Kidney (tissue), 14 donors: Measurements from ENCODE around the gene KIAA2012. TPM values are rescaled to one million over a fixed set of nuclear protein-coding genes. Genes with fewer than 3 reads are reported as not detected.

Experiments used
- DNase-seq, 5 donors: peaks; one replicate each; pipeline ENCODE4 v3.0.0-alpha.2; 2013 to 2020
- FAIRE-seq: peaks from 2 replicates; lab custom pipeline; 2012; peaks lifted over from hg19 to GRCh38; lab: Jason Lieb, UNC
- H3K27ac ChIP-seq, 2 donors: one replicate each; pipeline ENCODE4 v1.7.0; 2013; ENCODE audit warnings: low read depth in 2 of 2, low read length in 2 of 2, inconsistent platforms in 1 of 2
- H3K27me3 ChIP-seq: one replicate; pipeline ENCODE4 v1.7.1; 2013; ENCODE audit warnings: low read length, inconsistent platforms; ENCODE audit not compliant: control insufficient read depth, insufficient read depth
- H3K36me3 ChIP-seq, 3 donors: one replicate each; pipeline versions ENCODE4 v1.7.0 to v1.7.1; 2013; ENCODE audit warnings: low read length in 3 of 3, control low read depth in 1 of 3, inconsistent platforms in 1 of 3; ENCODE audit not compliant: insufficient read depth in 3 of 3, control insufficient read depth in 2 of 3
- H3K4me1 ChIP-seq, 3 donors: one replicate each; pipeline versions ENCODE4 v1.7.0 to v1.7.1; 2013; ENCODE audit warnings: low read length in 3 of 3, inconsistent platforms in 1 of 3, low read depth in 1 of 3; ENCODE audit not compliant: control insufficient read depth in 2 of 3, insufficient read depth in 2 of 3
- H3K4me3 ChIP-seq, 3 donors: one replicate each; pipeline versions ENCODE4 v1.7.0 to v1.8.1; 2013; ENCODE audit warnings: low read length in 3 of 3, control low read depth in 1 of 3, inconsistent platforms in 1 of 3
- H3K9ac ChIP-seq, 3 donors: one replicate each; pipeline versions ENCODE4 v1.7.0 to v1.7.1; 2013; ENCODE audit warnings: low read length in 3 of 3, control low read depth in 1 of 3, inconsistent platforms in 1 of 3
- H3K9me3 ChIP-seq, 3 donors: one replicate each; pipeline versions ENCODE4 v1.7.0 to v1.7.1; 2013; ENCODE audit warnings: low read length in 3 of 3, control low read depth in 1 of 3, inconsistent platforms in 1 of 3; ENCODE audit not compliant: control insufficient read depth in 2 of 3, insufficient read depth in 1 of 3
- intact Hi-C: fragments of 100-400 bp; cut with DNase I; formaldehyde crosslinking; loops from one replicate; pipeline ENCODE4 v1.11.1; 2022
- polyA plus RNA-seq: library from polyadenylated mRNA; stranded (reverse); fragments of 350-450 nt; fragmentation: Illumina TruSeq; extraction: RNeasy Lipid Tissue Mini Kit (QIAGEN cat#74804); gene quantifications from one replicate; pipeline ENCODE4 v1.2.3, GENCODE V29; 2014; ENCODE audit warnings: low read depth, low replicate concordance; ENCODE audit not compliant: insufficient read depth
- total RNA-seq: library from RNA; stranded (reverse); fragmentation: NEBNext Ultra II Directional; extraction: Animal tissue kit (Norgen Biotek cat#: 25700); gene quantifications from one replicate; pipeline ENCODE4 v1.2.1, GENCODE V29; 2021
- TF ChIP-seq, protein P1 (sequence below): IDR thresholded peaks from 3 replicates; pipeline ENCODE4 v1.5.1; 2012; ENCODE audit warnings: mild to moderate bottlenecking, moderate library complexity, borderline replicate concordance; ENCODE audit not compliant: insufficient read depth; ENCODE audit errors: extremely low read depth
- donor health status: control.
- donor health status: control.
- donor health status: control.
- donor health status: control.
- donor health status: control.
- donor health status: DM: yes; HTN: yes; CAD: no.
- donor health status: Normal renal cell carcinoma (clear cell type).

The KIAA2012 gene
- total and polyA plus RNA-seq, 2 donors from 2014 or later: not detected

DNA sequence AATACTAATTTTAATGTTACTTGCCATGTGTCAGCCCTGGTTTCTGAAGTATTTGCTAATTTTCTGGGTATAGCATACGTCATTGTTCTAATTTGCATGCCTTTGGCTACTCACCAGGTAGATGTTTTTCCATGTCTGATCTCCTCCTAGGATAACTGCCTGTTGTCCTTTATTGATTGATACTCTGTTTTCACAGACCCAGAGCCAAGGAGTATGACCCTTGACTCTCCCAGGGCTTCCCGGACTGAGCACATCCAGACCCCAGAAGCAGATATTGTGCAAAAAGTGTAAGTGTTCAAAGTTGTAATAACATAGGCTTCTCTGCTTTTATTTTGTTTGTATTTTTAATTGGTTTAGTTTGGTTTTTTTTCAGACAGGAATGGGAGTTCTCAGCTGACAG lies 111.5 kb downstream of the KIAA2012 start:
- DNase-seq: no peak
- Histone ChIP-seq H3K36me3 (no peaks in the 10 kb centered on the region), H3K9ac (no peak overlapping the region), H3K9me3 (no peaks in the 10 kb centered on the region), H3K27me3 (no peaks in the 10 kb centered on the region), H3K4me1 (peaks cover 0 to 2% (median 0%) of the 10 kb centered on the region in 3 donors), H3K4me3 (no peak overlapping the region), H3K27ac (no peak overlapping the region)
- intact Hi-C loops: loop anchor here (5.0 kb wide), 1 partner anchor 322 kb away; no protein-coding TSS in a partner anchor
- no peak for FAIRE-seq
- TF ChIP-seq, protein P1, sequence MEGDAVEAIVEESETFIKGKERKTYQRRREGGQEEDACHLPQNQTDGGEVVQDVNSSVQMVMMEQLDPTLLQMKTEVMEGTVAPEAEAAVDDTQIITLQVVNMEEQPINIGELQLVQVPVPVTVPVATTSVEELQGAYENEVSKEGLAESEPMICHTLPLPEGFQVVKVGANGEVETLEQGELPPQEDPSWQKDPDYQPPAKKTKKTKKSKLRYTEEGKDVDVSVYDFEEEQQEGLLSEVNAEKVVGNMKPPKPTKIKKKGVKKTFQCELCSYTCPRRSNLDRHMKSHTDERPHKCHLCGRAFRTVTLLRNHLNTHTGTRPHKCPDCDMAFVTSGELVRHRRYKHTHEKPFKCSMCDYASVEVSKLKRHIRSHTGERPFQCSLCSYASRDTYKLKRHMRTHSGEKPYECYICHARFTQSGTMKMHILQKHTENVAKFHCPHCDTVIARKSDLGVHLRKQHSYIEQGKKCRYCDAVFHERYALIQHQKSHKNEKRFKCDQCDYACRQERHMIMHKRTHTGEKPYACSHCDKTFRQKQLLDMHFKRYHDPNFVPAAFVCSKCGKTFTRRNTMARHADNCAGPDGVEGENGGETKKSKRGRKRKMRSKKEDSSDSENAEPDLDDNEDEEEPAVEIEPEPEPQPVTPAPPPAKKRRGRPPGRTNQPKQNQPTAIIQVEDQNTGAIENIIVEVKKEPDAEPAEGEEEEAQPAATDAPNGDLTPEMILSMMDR: no peak

- TF ChIP-seq, protein P1: no peak
- intact Hi-C loops: no loop called here
Measured at GRCh38 chr2:202185156-202185555, 112.1 kb downstream of the KIAA2012 start.

GRCh38 chr2:202186641-202187202 lies 113.7 kb downstream of the KIAA2012 start:
- Histone ChIP-seq H3K9ac (no peak overlapping the region), H3K27me3 (no peaks in the 10 kb centered on the region), H3K4me1 (peaks cover 0 to 2% (median 0%) of the 10 kb centered on the region in 3 donors), H3K4me3 (no peak overlapping the region), H3K9me3 (no peaks in the 10 kb centered on the region), H3K27ac (no peak overlapping the region), H3K36me3 (no peaks in the 10 kb centered on the region)
- DNase-seq (no peak), FAIRE-seq (no peak)
- TF ChIP-seq, protein P1: no peak
- intact Hi-C loops: no loop called here

More at GRCh38 chr2:202185156-202185555, 112.1 kb downstream of the KIAA2012 start:
- no peak overlapping the region for H3K27ac ChIP-seq
- peaks cover 0 to 2% (median 0%) of the 10 kb centered on the region in 3 donors for H3K4me1 ChIP-seq
- DNase-seq (no peak), FAIRE-seq (no peak)
- H3K27me3 ChIP-seq: no peaks in the 10 kb centered on the region
- H3K36me3 ChIP-seq: no peaks in the 10 kb centered on the region
- no peak overlapping the region for H3K4me3 ChIP-seq
- H3K9me3 ChIP-seq: no peaks in the 10 kb centered on the region
- H3K9ac ChIP-seq: no peak overlapping the region
